Tibial artery (tissue), 4 donors: ENCODE measurements around the gene COMP.

Experiments
- DNase-seq, 2 donors: peaks; one replicate each; pipeline ENCODE4 v3.0.0-alpha.2; 2019
- H3K27ac ChIP-seq, 2 donors: fragments of 200-600 bp; sonication (generic) in 1 of 2; 1 replicate in 1 of 2; 2 replicates in 1 of 2; pipeline ENCODE4 v1.5.1; 2018 to 2019; ENCODE audit warnings: mild to moderate bottlenecking in 1 of 2
- H3K27me3 ChIP-seq, 2 donors: fragments of 200-600 bp; sonication (generic) in 1 of 2; one replicate each; pipeline versions ENCODE4 v1.5.1 to v1.6.0; 2016 to 2019
- H3K36me3 ChIP-seq, 3 donors: fragments of 200-600 bp; sonication (generic) in 2 of 3; one replicate each; pipeline ENCODE4 v1.5.1; 2016 to 2019; ENCODE audit warnings: mild to moderate bottlenecking in 2 of 3
- H3K4me1 ChIP-seq, 4 donors: fragments of 200-600 bp; sonication (generic) in 2 of 4; 1 replicate in 3 of 4; 2 replicates in 1 of 4; pipeline ENCODE4 v1.5.1; 2016 to 2019
- H3K4me3 ChIP-seq, 2 donors: fragments of 200-600 bp; sonication (generic) in 1 of 2; 1 replicate in 1 of 2; 2 replicates in 1 of 2; pipeline ENCODE4 v1.5.1; 2018 to 2019; ENCODE audit warnings: mild to moderate bottlenecking in 2 of 2
- H3K9me3 ChIP-seq, 3 donors: fragments of 200-600 bp; sonication (generic) in 1 of 3; one replicate each; pipeline ENCODE4 v1.5.1; 2016 to 2019
- intact Hi-C: fragments of 100-400 bp; cut with DNase I; formaldehyde crosslinking; loops from one replicate; pipeline ENCODE4 v1.15.0; 2023; ENCODE audit warnings: low total_unique reads
- TF ChIP-seq, protein P1 (sequence below), 2 experiments: fragments of 200-600 bp in 1 of 2; fragments of 450-650 bp in 1 of 2; IDR thresholded peaks; one replicate each; pipeline ENCODE4 v1.5.1; 2017 to 2019; ENCODE audit warnings: antibody characterized with exemption in 2 of 2, mild to moderate bottlenecking in 1 of 2, moderate library complexity in 1 of 2

Gene COMP

DNA sequence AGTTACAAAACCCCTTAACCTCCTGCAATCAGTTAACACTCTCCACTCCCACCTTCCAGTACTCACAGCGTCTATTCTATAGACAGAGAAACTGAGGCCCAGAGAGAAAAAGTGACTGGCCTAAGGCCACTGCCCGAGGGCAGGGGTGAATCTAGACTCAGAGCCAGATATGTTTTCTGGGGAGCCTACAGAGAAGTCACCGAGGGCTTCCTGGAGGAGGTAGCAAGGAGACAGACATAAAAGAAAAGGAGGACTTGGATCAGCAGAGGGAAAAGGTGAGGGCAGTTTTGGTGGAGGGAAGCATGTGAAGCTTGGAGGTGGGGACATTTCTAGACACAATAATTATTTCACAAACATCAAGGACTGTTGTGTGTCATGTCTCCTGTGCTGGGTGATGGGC is 1.6 kb upstream of the COMP start:
- Histone ChIP-seq H3K9me3 (no peaks in the 10 kb centered on the region), H3K27me3 (peaks cover 12 to 76% of the 10 kb centered on the region in 2 donors), H3K36me3 (no peaks in the 10 kb centered on the region), H3K4me1 (peaks cover 0 to 44% (median 37%) of the 10 kb centered on the region in 4 donors), H3K27ac (no peak overlapping the region), H3K4me3 (no peak overlapping the region)
- intact Hi-C loops, result no loop called here
- TF ChIP-seq, protein P1, sequence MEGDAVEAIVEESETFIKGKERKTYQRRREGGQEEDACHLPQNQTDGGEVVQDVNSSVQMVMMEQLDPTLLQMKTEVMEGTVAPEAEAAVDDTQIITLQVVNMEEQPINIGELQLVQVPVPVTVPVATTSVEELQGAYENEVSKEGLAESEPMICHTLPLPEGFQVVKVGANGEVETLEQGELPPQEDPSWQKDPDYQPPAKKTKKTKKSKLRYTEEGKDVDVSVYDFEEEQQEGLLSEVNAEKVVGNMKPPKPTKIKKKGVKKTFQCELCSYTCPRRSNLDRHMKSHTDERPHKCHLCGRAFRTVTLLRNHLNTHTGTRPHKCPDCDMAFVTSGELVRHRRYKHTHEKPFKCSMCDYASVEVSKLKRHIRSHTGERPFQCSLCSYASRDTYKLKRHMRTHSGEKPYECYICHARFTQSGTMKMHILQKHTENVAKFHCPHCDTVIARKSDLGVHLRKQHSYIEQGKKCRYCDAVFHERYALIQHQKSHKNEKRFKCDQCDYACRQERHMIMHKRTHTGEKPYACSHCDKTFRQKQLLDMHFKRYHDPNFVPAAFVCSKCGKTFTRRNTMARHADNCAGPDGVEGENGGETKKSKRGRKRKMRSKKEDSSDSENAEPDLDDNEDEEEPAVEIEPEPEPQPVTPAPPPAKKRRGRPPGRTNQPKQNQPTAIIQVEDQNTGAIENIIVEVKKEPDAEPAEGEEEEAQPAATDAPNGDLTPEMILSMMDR (IDR thresholded peaks at IDR 0.05), result no peak
- DNase-seq, result no peak

DNA sequence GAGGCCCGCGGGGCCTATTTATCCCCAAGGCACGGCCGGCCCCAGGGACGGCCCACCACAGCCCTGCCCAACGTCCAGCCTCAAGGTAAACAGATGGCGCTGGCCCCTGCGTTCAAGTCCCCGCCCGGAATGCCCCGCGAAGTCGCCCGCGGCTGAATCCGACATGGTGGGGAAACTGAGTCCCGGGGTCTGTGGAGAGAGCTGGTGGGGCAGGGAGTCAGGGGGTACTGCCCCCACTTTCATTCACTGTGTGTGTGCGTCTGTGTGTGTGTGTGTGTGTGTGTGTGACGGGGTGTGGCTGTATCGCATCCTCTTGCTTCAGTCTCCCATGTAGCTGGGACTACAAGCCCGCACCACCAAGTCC is 192 bp upstream of the COMP start:
- TF ChIP-seq, protein P1 (IDR thresholded peaks at IDR 0.05), result no peak
- Histone ChIP-seq H3K4me1 (peaks cover 0 to 49% (median 40%) of the 10 kb centered on the region in 4 donors), H3K27me3 (peaks cover 17 to 81% of the 10 kb centered on the region in 2 donors), H3K36me3 (no peaks in the 10 kb centered on the region), H3K4me3 (peak overlapping the region; percentile 38 to 42), H3K27ac (peak overlapping the region; percentile 9 to 45), H3K9me3 (no peaks in the 10 kb centered on the region)
- intact Hi-C loops, result no loop called here
- DNase-seq, result no peak

DNA sequence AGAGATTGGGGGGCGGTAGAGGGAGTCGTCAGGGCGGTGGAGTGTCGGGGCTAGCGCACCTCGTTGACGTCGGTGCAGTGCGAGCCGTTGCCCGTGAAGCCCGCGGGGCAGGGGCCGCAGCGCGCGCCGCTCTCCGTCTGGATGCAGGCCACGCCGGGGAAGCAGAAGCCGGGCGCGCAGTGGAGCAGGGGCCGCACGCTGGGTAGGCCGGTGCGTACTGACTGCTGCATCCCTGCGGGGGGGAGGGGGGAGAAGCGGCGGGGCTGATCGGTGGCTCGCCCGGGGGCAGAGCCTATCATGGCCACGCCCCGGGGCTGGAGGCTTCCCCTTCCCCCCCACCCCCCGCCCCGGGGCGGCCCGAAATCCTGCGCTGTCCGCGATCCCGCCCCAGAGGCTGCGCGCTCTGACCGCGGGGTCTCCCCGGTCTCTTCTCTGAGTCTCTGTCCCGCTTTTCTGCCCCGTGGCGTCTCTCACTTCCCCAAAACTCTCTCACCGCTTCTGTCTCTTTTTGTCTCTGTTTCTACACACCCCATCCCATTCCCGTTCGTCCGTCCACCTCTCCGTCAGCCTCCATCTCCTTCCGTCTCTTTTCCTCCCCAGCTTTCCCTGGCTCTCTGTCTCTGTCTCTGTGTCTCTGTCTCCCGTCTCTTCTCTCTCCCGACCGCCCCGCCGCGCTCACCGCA is 1.1 kb downstream of the COMP start:
- DNase-seq, result peak; percentile 81 to 88
- Histone ChIP-seq H3K27me3 (peaks cover 17 to 83% of the 10 kb centered on the region in 2 donors), H3K4me1 (peaks cover 0 to 51% (median 40%) of the 10 kb centered on the region in 4 donors)

DNA sequence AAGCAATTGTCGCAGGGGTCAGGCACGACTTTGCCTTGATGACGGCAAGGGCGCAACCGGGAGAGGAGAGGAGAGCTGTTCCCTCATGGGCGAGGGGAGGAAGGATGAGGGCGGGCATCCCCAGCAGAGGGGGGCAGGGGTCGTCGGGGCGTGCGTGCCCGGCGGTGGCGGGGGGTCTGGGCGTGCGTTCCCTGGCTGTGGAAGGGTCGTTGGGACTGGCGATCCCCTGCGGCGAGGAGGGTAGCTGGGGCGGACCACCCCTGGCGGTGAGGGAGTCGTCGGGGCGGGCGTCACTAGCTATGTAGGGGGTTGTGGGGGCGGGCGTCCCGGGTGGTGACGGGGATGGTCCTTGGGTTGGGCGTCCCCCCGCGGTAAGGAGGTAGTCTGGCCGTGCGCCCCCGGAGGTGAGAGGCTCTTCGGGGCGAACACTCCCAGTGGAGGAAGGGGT is 1.7 kb downstream of the COMP start:
- TF ChIP-seq, protein P1 (IDR thresholded peaks at IDR 0.05), result no peak
- DNase-seq, result no peak
- intact Hi-C loops, result no loop called here
- no peaks in the 10 kb centered on the region for H3K9me3 ChIP-seq
- peak overlapping the region; percentile 38 to 42 for H3K4me3 ChIP-seq
- H3K27ac ChIP-seq, result peak overlapping the region; percentile 9 to 45
- peaks cover 0 to 54% (median 41%) of the 10 kb centered on the region in 4 donors for H3K4me1 ChIP-seq
- H3K27me3 ChIP-seq, result peaks cover 17 to 84% of the 10 kb centered on the region in 2 donors
- H3K36me3 ChIP-seq, result no peaks in the 10 kb centered on the region

More for the DNA sequence above, 1.1 kb downstream of the COMP start:
- Histone ChIP-seq H3K9me3 (no peaks in the 10 kb centered on the region), H3K36me3 (no peaks in the 10 kb centered on the region), H3K4me3 (peak overlapping the region; percentile 38 to 42), H3K27ac (peak overlapping the region; percentile 9 to 45)
- TF ChIP-seq, protein P1 (IDR thresholded peaks at IDR 0.05), result no peak
- intact Hi-C loops, result no loop called here

DNA sequence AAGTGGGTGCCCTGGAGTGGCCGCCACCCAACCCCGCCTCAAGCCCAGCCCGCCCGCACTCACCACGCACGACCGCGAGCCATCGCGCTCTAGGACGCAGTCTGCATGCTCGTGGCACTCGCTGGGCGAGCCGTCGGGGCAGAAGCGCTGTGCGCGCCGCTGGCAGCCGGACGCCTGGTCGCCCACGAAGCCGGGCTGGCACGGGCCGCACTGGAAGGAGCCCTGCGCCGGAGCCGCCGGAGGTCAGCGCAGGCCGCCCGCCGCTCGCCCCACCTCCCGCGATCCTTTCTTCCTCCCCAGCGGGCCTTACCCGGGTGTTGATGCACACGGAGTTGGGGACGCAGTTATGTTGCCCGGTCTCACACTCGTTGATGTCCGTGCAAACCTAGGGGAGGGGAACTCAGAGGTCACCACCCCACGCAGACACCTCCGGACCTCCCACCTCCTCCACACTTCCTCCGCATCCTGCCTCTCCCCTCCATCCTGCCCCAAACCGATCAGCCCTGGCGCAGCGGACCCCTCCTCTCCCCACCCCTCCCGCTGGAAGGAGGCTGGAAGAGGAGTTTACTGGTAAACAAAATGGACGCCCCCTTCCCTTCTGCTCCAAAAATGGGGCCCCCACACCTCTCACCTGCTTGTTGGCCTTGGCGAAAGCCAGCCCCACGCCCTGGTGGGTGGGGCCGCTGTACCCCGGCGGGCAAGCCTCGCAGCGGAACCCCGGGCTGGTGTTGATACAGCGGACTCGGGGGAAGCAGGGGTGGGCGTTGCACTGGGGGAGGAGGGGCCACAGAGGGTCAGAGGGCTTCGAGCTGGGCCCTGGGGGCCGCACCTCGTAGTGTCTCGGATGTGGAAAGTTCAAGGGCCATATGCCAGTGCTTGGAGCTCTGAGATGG is 2.3 kb downstream of the COMP start:
- Histone ChIP-seq H3K9me3 (no peaks in the 10 kb centered on the region), H3K4me1 (peaks cover 0 to 54% (median 41%) of the 10 kb centered on the region in 4 donors), H3K36me3 (no peaks in the 10 kb centered on the region), H3K4me3 (peak overlapping the region; percentile 38 to 42), H3K27me3 (peaks cover 17 to 89% of the 10 kb centered on the region in 2 donors), H3K27ac (peak overlapping the region; percentile 25 to 45)
- TF ChIP-seq, protein P1 (IDR thresholded peaks at IDR 0.05), result no peak
- no peak for DNase-seq
- intact Hi-C loops, result no loop called here
